Right renal cortex interstitium (tissue), 3 donors: ENCODE results near the gene PRPF31. TPM values are rescaled to one million over a fixed set of nuclear protein-coding genes. Genes with fewer than 3 reads are reported as not detected.

Experiments used
- DNase-seq, 3 donors: peaks; one replicate each; pipeline ENCODE4 v3.0.0-alpha.2; 2013; ENCODE audit warnings: low read depth in 3 of 3, low spot score in 2 of 3
- polyA plus RNA-seq, 3 donors: library from polyadenylated mRNA; unstranded; fragments of 120-200 nt; gene quantifications; one replicate each; pipeline ENCODE4 v1.2.1, GENCODE V29; 2013; ENCODE audit not compliant: insufficient read length in 3 of 3

Gene PRPF31
- polyA plus RNA-seq, 3 donors = 70.4 to 75.2 (median 72.5) TPM

- DNase-seq = no peak
Measured at GRCh38 chr19:54138489-54139256, 23.1 kb downstream of the PRPF31 start.

DNA sequence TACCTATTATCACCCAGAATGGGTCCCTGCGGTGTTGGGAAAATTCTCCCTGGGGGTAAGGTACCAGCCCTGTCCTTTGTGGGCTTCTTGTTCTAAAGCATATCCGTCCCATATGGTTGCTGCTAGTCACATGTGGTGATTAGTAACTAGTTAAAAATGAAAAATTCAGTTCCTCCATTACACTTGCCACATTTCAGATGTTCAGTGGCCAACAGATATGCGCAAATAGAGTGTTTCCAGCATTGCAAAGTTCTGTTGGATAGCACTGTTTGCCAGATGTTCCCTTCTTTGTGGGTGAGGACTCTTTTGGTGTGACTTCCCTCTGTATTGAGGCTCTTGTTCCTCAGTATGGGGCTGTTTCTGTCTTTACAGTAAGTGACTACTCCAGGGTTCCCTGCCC lies 25.8 kb downstream of the PRPF31 start:
- no peak for DNase-seq

DNA sequence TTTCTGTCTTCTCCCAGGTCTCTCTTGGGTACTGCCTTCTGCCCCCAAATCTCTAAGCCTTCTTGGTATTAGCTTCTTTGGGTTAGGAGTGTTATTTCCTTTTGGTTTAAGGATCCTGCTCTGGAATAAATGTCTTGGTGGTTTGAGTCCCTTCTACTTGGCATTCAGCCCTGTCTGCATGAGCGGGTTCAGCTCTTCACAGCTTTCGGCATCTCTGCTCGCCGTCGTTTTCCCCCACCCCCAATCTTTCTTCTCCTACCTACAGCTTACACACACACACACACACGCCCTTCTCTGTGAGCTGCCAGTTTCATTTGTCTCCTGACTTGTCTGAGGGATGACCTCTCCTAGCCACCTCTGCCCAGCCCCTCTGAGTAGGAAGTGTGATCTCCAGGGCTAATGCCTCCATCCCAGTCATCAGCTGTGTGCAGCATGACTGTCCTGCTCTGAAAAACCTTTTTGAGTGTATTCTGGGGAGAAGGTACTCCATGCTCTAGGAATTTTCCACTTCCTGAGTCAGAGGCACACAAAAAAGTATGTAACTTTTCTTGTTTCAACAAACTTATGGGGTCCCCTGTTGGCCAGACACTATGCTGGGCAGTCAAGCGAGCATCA lies 26.7 kb downstream of the PRPF31 start:
- no peak for DNase-seq

DNA sequence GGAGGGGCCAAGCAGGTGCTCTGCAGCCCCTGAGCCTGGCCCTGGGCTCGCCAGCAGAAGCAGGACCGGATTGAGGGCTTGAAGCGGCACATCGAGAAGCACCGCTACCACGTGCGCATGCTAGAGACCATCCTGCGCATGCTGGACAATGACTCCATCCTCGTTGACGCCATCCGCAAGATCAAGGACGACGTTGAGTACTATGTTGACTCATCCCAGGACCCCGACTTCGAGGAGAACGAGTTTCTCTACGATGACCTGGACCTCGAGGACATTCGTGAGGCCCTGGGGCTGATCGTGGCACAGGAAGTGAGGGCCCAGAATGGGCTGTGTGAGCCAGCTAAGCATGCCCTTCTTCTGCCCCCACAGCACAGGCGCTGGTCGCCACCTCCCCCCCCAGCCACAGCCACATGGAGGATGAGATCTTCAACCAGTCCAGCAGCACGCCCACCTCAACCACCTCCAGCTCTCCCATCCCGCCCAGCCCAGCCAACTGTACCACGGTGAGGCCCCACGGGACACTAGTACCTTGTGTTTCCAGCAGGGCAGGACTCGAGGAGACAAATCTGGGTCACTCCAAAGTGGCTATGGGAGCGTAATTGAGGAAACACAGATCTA lies 30.1 kb downstream of the PRPF31 start:
- DNase-seq = no peak

DNA sequence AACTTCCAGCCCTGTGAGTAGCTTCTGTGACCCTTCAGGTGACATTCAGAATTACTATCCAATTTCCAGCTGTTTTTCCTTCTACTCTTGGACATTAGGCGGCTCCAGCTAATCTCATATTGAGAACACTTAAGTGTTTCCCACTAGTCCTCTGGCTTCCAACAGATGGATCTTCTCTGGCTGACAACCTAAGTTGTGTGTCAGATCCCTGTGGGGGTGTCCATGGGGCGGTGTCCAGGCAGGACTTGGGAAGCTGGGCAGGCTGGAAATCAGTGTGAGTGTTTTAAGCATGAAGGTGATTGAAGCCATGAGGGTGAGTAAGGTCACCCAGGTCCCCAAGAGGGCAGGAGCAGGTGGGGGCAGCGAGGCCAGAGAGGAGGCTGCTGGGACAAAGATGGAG lies 32.1 kb downstream of the PRPF31 start:
- peak in 1 of 3 donors; percentile 51 for DNase-seq

GRCh38 chr19:54148158-54148557 lies 32.6 kb downstream of the PRPF31 start:
- DNase-seq = no peak

DNA sequence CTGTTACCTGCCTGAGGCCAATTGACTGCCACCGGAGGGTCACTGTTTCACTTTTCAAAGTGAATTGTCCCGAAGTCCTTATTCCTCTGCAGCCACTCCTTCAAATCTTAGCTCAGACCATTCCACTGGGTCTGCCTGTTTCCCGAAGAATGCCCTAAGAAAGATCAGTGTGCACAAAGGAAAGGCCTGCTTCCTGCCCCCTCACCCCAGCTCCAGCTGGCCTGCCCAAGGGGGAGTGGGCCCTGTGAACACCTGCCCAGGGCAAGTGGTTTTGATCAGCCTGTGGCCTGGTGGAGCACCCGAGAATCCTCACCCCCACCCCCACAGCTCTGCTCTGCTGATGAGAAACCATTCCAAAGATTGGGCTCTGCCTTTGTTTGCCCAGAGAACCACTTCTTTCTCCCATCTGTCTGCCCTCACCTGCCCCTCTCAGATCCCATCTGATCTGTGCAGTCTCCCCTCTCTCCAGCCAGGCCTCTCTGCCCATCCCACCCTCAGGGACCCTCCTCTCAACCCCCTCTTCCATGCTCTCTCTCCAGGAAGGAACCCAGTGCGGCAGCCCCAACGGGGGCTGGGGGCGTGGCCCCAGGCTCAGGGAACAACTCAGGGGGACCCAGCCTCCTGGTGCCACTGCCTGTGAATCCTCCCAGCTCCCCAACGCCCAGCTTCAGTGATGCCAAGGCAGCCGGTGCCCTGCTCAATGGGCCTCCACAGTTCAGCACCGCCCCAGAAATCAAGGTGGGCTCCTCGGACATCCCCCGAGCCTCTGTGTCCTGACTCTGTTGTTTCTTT lies 33.7 kb downstream of the PRPF31 start:
- no peak for DNase-seq

DNA sequence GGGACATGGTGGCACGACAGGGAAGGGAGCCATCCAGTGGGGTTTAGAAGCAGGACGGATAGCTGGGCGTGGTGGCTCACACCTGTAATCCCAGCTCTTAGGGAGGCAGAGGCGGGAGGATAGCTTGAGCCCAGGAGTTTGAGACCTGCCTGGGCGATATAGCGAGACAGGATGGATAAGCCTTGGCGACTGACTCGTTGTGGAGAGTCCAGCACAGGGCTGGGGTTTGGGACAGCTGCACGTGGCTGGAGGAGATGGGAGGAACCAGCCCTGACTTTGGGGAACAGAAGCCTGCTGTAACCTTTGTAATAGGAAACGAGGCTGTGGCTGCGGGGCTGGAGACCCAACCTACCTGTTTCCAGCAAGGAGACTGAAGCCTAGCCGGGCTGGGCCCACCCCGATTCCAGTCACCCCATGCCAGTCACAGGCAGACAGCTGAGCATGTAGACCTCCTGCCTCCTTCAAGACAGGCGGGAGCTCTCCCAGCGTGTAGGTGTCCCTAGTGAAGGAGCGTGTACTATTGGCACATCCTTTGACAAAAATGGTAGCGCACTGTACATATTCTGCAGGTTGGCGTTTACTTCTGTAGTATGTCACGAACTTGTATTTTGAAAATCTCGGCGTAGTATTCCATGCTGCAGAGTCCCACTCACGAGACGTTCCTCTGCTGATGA lies 35.9 kb downstream of the PRPF31 start:
- no peak for DNase-seq

DNA sequence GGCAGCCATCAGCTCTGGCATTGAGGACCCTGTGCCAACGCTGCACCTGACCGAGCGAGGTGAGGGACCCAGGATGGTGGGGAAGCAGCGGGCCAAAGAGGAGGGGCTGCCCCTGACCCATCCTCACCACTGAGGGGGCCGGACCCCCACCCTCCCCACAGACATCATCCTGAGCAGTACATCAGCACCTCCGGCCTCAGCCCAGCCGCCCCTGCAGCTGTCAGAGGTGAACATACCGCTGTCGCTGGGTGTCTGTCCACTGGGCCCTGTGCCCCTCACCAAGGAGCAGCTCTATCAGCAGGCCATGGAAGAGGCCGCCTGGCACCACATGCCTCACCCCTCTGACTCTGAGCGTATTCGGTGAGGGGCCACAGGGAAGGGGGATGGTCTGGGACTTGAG lies 36.7 kb downstream of the PRPF31 start:
- DNase-seq = no peak

GRCh38 chr19:54152878-54153524 lies 37.4 kb downstream of the PRPF31 start:
- DNase-seq = no peak

DNA sequence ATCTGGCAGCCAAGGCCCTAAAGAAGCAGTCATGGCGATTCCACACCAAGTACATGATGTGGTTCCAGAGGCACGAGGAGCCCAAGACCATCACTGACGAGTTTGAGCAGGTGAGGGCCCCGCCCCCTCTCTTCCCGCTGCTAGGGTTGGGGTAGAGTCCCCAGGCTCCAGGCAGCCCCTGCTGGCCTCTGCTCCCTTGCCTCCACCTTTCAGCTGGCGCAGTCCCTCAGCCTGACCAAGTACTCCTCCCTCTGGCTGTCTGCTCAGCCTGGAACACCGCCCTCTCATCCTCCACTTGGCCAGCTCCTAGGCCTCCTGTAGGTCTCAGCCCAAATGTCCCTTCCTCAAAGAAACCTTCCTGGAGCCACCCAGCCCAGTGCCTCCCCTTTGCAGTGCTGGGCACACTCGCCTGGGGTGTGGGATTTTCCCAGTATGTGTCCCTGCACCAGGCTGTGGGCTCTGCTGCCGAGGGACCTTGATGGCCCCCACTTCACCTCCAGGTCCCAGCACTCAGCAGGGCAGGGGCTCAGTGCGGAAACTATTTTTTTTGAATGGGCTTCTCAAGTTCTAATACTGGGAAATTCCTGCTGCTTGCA lies 38.3 kb downstream of the PRPF31 start:
- no peak for DNase-seq

- DNase-seq = no peak
Measured at GRCh38 chr19:54154603-54155345, 39.2 kb downstream of the PRPF31 start.

DNA sequence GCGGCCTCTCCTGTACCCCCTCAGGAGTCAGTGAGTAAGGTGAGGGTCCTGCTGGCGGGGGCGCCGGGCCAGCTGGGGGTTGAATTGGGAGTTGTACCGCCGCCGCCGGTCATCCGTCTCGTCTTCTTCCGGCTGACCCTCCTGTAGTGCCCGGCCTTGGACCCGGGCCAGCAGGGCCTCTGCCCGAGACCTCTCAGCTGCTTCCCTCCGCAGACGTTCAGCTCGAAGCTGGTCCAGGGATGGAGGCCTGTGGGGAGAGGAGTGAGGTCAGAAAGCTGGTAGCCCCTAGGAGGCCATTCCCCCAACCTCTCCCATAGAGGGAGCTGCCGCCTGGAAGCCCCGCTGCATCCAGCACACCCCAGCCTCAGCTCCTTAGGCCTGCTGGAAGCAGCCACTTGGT lies 40.1 kb downstream of the PRPF31 start:
- DNase-seq = no peak

DNA sequence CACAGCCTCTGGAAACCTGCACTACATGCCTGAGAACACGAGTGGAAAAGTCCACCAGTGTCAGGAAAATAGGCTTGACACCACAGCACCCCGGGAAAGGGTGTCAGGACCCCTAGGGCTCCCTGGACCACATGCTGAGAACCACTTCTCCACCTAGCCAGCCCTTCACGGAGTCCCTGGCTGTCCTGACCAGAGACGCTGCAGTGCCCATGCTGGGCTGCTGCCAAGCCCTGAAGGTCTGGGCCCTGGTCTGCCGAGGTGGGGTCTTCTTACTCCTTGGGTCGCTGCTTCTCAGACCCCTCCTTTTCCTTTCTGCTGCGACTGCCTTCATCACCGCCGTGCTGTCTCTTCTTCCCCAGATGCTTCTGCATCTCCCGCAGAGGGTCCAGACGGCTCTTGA lies 40.9 kb downstream of the PRPF31 start:
- no peak for DNase-seq

DNA sequence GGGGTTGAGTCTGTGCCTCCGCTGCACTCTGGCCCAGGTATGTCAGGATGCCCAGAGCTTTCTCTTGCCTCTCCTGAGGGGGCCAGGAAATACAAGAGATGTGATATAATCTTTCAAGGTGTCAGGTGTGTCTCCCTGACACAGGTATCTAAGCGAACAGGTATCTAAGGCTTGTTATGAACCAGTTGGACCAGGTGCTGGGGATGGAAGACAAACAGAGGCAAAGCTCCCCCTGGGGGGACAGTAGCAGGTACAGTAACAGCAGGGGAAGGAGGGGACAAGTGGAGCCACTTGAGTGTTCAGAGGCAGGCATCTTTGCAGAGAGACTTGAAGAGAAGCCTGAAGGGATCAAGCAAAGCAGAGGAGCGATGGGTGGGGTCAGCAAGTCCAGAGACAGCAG lies 41.4 kb downstream of the PRPF31 start:
- DNase-seq = no peak

DNA sequence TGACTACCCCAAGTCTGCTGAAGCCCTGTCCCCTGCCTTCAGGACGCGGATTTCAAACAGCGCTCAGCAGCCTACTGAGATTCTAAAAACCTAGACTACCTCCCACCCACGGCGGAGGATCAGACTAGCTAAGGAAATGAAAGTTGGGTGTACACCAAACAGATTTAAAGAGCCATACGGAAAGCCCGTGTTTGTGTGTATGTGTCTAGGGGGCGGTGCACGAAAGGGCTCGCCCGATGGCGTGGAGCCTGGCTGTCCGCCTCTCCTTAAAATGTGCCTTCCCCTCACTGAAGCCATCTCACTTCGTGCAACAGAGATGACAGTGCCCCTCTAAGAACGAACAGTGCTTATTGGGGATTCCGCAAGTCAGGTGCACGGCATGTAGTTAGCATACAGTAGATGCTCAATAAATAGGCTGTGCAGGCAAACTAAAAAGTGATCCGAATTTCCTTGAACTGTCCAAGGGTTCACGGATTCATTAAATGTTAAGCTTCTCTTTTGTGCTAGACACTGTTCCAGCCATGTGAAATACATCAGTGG lies 43.3 kb downstream of the PRPF31 start:
- DNase-seq = no peak

GRCh38 chr19:54159352-54160181 lies 44.0 kb downstream of the PRPF31 start, which contains the start of gene LENG1:
Gene LENG1, minus strand, starts transcription at chr19:54159721. Its CDS starts 26 bp downstream, at chr19:54159695.
- peak; percentile 99 to 100 (median 99) for DNase-seq
